Measurements from ENCODE around the gene SYT9.
"Not testable (repeated sequence)": the region's sequence is repeated elsewhere in the genome, so short reads cannot be mapped to it uniquely, and the experiment has no call there.

SYT9 gene

GRCh38 chr11:7278314-7278917 is 26.7 kb downstream of the SYT9 start:
- DNase-seq, result peak; percentile 12

- no peak for DNase-seq
Observed at GRCh38 chr11:7279676-7280075, 28.0 kb downstream of the SYT9 start.

- no peak for DNase-seq
Observed at GRCh38 chr11:7281079-7281478, 29.4 kb downstream of the SYT9 start.

- DNase-seq, result no peak
Observed at GRCh38 chr11:7281809-7282208, 30.1 kb downstream of the SYT9 start.

GRCh38 chr11:7286178-7286577 is 34.5 kb downstream of the SYT9 start:
- DNase-seq, result no peak

GRCh38 chr11:7291100-7291829 is 39.6 kb downstream of the SYT9 start:
- DNase-seq, result no peak

- no peak for DNase-seq
Observed at GRCh38 chr11:7292922-7293321, 41.2 kb downstream of the SYT9 start.

GRCh38 chr11:7299393-7299792 is 47.7 kb downstream of the SYT9 start:
- DNase-seq, result no peak

- no peak for DNase-seq
Observed at GRCh38 chr11:7300281-7300680, 48.6 kb downstream of the SYT9 start.

GRCh38 chr11:7303146-7303545 is 51.4 kb downstream of the SYT9 start:
- DNase-seq, result no peak

GRCh38 chr11:7306900-7307299 is 55.2 kb downstream of the SYT9 start:
- DNase-seq, result no peak

- DNase-seq, result peak; percentile 7
Observed at GRCh38 chr11:7307836-7308235, 56.1 kb downstream of the SYT9 start.

GRCh38 chr11:7311903-7312302 is 60.2 kb downstream of the SYT9 start:
- no peak for DNase-seq

GRCh38 chr11:7314811-7315604 is 63.3 kb downstream of the SYT9 start:
- DNase-seq, result no peak

- DNase-seq, result no peak
Observed at GRCh38 chr11:7319501-7319900, 67.8 kb downstream of the SYT9 start.

- DNase-seq, result no peak
Observed at GRCh38 chr11:7320306-7320705, 68.6 kb downstream of the SYT9 start.

- DNase-seq, result no peak
Observed at GRCh38 chr11:7321473-7322450, 70.1 kb downstream of the SYT9 start.

GRCh38 chr11:7332451-7332850 is 80.7 kb downstream of the SYT9 start:
- no peak for DNase-seq

GRCh38 chr11:7332962-7333361 is 81.3 kb downstream of the SYT9 start:
- no peak for DNase-seq

GRCh38 chr11:7335442-7335841 is 83.7 kb downstream of the SYT9 start:
- DNase-seq, result not testable (repeated sequence)

GRCh38 chr11:7341551-7341950 is 89.8 kb downstream of the SYT9 start:
- DNase-seq, result no peak

GRCh38 chr11:7347611-7348431 is 96.1 kb downstream of the SYT9 start:
- no peak for DNase-seq

Measured in suppressor macrophage treated with lipopolysaccharide for 4 hours (primary cell).